Measurements from ENCODE around the gene BSDC1.

The BSDC1 gene

DNA sequence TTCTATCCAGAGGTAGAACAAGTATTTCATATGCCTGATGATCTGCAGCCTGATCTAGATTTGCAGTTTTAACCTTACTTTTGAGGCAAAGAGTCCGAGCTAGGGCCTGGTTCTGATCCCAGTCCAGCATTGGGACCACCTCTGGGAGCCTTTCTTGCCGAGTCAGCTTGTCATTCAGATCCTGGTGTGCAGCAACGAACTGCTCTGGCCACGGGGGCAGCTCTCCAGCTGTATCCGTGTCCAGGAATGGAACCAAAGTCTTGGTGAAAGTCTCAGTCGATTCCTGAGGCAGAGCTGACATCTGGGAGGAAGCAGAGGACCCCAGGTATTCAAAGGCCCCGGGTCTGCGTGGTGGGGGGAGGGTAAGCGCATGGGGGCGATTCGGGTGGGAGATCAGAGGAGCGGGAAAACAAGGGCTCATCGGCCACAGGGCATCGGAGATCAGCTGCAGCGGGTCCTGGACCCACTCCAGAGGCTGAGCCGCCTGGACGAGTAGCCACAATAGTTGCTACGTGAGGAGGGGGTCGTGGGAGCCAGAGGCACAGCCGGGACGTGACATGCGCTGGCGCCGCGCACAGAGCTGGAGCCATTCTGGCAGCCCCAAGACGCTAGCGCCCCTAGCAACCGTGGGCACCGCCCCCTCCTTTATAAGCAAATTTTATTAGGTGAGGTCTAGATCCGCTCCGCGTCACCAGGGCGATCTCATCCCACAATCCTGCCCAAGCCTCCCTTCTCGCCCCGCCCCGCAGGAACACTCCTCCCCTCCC, 32.4 kb upstream of the BSDC1 start:
- Histone ChIP-seq H3K27me3 (replicated peaks; ENCODE audit: control insufficient read depth, insufficient read depth, low read length) (no peaks in the 10 kb centered on the region), H3K4me3 (replicated peaks; ENCODE audit: low read depth, low read length) (no peak overlapping the region), H3K36me3 (ENCODE audit: control insufficient read depth, insufficient read depth, low read length) (no peaks in the 10 kb centered on the region)
- TF ChIP-seq, protein P1, sequence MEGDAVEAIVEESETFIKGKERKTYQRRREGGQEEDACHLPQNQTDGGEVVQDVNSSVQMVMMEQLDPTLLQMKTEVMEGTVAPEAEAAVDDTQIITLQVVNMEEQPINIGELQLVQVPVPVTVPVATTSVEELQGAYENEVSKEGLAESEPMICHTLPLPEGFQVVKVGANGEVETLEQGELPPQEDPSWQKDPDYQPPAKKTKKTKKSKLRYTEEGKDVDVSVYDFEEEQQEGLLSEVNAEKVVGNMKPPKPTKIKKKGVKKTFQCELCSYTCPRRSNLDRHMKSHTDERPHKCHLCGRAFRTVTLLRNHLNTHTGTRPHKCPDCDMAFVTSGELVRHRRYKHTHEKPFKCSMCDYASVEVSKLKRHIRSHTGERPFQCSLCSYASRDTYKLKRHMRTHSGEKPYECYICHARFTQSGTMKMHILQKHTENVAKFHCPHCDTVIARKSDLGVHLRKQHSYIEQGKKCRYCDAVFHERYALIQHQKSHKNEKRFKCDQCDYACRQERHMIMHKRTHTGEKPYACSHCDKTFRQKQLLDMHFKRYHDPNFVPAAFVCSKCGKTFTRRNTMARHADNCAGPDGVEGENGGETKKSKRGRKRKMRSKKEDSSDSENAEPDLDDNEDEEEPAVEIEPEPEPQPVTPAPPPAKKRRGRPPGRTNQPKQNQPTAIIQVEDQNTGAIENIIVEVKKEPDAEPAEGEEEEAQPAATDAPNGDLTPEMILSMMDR (IDR thresholded peaks at IDR 0.05; ENCODE audit: insufficient read depth, low read length, poor library complexity, severe bottlenecking): no peak
- no peak for DNase-seq (ENCODE audit: extremely low read depth, insufficient read length)

DNA sequence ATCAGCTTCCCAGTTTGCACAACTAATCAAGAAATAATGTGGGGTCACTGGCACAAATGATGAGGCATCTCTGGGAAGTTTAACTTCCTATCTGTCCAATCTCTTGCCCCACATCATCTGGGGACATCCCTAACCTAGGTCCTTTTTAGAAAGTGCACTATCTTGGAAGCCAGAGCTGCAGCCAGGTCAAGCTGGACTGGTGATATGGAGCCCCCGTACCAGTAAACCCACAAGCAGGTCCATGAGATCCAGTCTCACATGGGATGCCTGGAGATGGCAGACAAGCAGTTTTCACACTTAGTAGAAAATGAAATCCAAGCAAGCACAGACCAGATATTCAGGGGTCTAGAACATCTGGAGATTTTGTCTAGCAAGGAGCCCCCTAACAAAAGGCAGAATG, 27.5 kb upstream of the BSDC1 start:
- Histone ChIP-seq H3K36me3 (ENCODE audit: control insufficient read depth, insufficient read depth, low read length) (no peaks in the 10 kb centered on the region), H3K27me3 (replicated peaks; ENCODE audit: control insufficient read depth, insufficient read depth, low read length) (no peaks in the 10 kb centered on the region), H3K4me3 (replicated peaks; ENCODE audit: low read depth, low read length) (no peak overlapping the region)
- no peak for DNase-seq (ENCODE audit: extremely low read depth, insufficient read length)
- TF ChIP-seq, protein P1 (IDR thresholded peaks at IDR 0.05; ENCODE audit: insufficient read depth, low read length, poor library complexity, severe bottlenecking): no peak

DNA sequence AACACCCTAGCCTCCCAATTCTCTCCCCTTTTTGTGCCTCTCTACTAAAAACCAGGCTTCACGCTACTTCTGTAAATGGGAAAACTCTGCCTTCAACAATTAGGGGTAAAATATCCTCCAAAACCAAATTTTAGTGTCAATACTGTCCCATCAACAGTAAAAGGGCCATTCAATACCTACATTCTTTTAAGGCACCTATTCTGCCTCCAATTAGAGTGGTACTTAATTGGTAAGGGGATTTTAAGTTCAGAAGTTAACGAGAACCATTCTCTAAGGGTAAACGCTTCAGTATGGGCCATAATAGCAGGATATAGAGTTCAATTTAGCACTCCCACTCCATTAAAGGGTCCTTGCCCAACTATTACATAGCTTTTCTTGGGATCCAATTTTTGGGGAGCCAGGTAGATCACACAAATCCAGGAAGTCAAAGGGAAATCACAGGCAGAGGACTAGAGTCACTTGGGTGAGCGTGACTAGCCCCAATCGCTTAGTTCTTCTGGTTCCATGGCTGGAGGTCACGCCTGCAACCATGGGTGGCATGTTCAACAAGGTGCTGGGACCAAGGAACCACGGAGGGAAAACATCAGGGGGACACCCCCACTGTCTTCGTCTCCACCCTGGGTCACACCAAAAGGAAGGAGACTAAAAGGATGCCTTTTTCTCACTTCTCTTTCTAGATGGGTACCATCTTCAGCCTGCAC, 20.1 kb upstream of the BSDC1 start:
- no peak overlapping the region for H3K4me3 ChIP-seq (replicated peaks; ENCODE audit: low read depth, low read length)
- TF ChIP-seq, protein P1 (IDR thresholded peaks at IDR 0.05; ENCODE audit: insufficient read depth, low read length, poor library complexity, severe bottlenecking): no peak
- H3K36me3 ChIP-seq (ENCODE audit: control insufficient read depth, insufficient read depth, low read length): no peaks in the 10 kb centered on the region
- DNase-seq (ENCODE audit: extremely low read depth, insufficient read length): no peak
- H3K27me3 ChIP-seq (replicated peaks; ENCODE audit: control insufficient read depth, insufficient read depth, low read length): no peaks in the 10 kb centered on the region

DNA sequence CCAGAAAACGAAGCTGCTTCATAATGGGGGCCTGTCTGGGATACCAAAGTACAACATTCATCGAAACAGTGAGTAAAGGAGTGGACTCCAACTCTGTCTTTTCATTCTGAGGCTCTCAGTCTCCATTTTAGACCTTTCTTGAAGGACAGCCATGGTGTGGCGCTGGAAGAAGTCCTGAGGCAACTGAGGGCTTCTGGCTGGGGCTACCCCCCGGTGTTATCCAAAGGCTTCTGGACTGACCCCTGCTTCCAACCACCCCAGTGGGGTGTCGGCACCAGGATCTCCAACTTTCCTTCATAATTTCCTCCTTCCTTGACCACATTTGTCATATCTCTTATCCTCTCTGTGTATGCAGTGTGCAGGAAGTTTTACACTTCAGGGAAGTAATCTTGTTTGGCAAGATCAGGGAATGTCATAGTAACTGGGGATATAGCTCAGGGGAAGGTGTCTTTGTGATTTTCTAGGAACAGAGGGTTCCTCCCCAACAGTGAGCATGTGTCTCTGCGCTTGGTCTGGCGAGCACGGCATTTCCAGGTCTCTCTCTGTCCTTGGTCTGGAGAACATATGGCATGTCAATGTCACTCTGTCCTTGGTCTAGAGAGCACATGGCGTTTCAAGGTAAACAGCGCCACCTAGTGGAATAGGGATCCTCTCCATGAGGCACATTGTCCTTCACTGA, 19.4 kb upstream of the BSDC1 start:
- TF ChIP-seq, protein P1 (IDR thresholded peaks at IDR 0.05; ENCODE audit: insufficient read depth, low read length, poor library complexity, severe bottlenecking): peak; percentile 77

DNA sequence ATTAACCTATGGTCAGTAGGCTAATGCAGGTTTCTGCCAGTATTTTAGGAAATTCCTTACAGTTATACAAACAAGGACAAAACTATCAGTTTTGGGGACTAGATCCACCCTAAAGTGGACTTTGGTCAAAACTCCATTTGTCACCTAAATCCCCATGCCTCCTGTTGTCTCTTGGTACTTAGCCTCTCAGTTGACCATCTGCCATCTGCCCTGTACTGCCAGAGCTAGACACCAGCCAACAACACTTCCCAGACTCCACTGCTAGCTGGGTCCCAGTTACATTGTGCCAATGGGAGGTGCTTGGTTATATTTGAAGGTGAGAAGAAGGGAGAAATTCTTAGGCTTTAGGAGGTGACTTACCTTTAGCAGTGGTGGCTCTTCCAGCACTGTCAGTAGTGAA, 17.0 kb upstream of the BSDC1 start:
- TF ChIP-seq, protein P1 (IDR thresholded peaks at IDR 0.05; ENCODE audit: insufficient read depth, low read length, poor library complexity, severe bottlenecking): no peak
- DNase-seq (ENCODE audit: extremely low read depth, insufficient read length): no peak
- H3K36me3 ChIP-seq (ENCODE audit: control insufficient read depth, insufficient read depth, low read length): no peaks in the 10 kb centered on the region

More for the DNA sequence above, 19.4 kb upstream of the BSDC1 start:
- H3K36me3 ChIP-seq (ENCODE audit: control insufficient read depth, insufficient read depth, low read length): no peaks in the 10 kb centered on the region
- H3K27me3 ChIP-seq (replicated peaks; ENCODE audit: control insufficient read depth, insufficient read depth, low read length): no peaks in the 10 kb centered on the region
- peak; percentile 25 for DNase-seq (ENCODE audit: extremely low read depth, insufficient read length)
- H3K4me3 ChIP-seq (replicated peaks; ENCODE audit: low read depth, low read length): no peak overlapping the region

More for the DNA sequence above, 17.0 kb upstream of the BSDC1 start:
- Histone ChIP-seq H3K4me3 (replicated peaks; ENCODE audit: low read depth, low read length) (no peak overlapping the region), H3K27me3 (replicated peaks; ENCODE audit: control insufficient read depth, insufficient read depth, low read length) (no peaks in the 10 kb centered on the region; the same call in 1 of the 2 replicates)

Measured in GM06990 (cell line).